GM12864 (cell line): ENCODE data around the gene IKZF2.

ENCODE experiments used
- DNase-seq: peaks from one replicate; pipeline ENCODE4 v3.0.0-alpha.2; 2011; ENCODE audit warnings: low read depth
- H3K4me3 ChIP-seq: 2 replicates; pipeline ENCODE4 v1.5.1; 2011; ENCODE audit warnings: mild to moderate bottlenecking, low read depth, low read length, control low read depth
- CTCF ChIP-seq: IDR thresholded peaks from 2 replicates; pipeline ENCODE4 v1.5.1; 2011; ENCODE audit warnings: low read depth, mild to moderate bottlenecking, moderate library complexity, low read length, control low read depth, inconsistent platforms; ENCODE audit errors: missing control alignments

The IKZF2 gene

GRCh38 chr2:212949786-212950185, 201.6 kb downstream of the IKZF2 start:
- H3K4me3 ChIP-seq = no peak overlapping the region
- TF ChIP-seq CTCF = no peak
- no peak for DNase-seq
